ENCODE data around the gene ETV6.
A peak's percentile ranks its signal among the peaks of the same experiment; 100 is the strongest.

ETV6 gene

GRCh38 chr12:11722578-11723138 is 73.2 kb downstream of the ETV6 start:
- no peak for DNase-seq

- DNase-seq, result no peak
Measured at GRCh38 chr12:11723993-11724392, 74.5 kb downstream of the ETV6 start.

GRCh38 chr12:11724888-11725311 is 75.4 kb downstream of the ETV6 start:
- no peak for DNase-seq

- no peak for DNase-seq
Measured at GRCh38 chr12:11725686-11726085, 76.2 kb downstream of the ETV6 start.

GRCh38 chr12:11726659-11727058 is 77.2 kb downstream of the ETV6 start:
- no peak for DNase-seq

GRCh38 chr12:11727133-11727664 is 77.7 kb downstream of the ETV6 start:
- peak in 1 of 4 experiments; percentile 26 for DNase-seq

GRCh38 chr12:11728154-11728755 is 78.8 kb downstream of the ETV6 start:
- no peak for DNase-seq

GRCh38 chr12:11729008-11729407 is 79.5 kb downstream of the ETV6 start:
- no peak for DNase-seq

- DNase-seq, result no peak
Measured at GRCh38 chr12:11729439-11730150, 80.1 kb downstream of the ETV6 start.

- DNase-seq, result no peak
Measured at GRCh38 chr12:11730299-11731041, 81.0 kb downstream of the ETV6 start.

- no peak for DNase-seq
Measured at GRCh38 chr12:11731042-11731357, 81.5 kb downstream of the ETV6 start.

- DNase-seq, result no peak
Measured at GRCh38 chr12:11731455-11731854, 82.0 kb downstream of the ETV6 start.

- DNase-seq, result no peak
Measured at GRCh38 chr12:11732023-11732422, 82.5 kb downstream of the ETV6 start.

- no peak for DNase-seq
Measured at GRCh38 chr12:11732715-11733114, 83.2 kb downstream of the ETV6 start.

GRCh38 chr12:11734580-11735180 is 85.2 kb downstream of the ETV6 start:
- no peak for DNase-seq

- no peak for DNase-seq
Measured at GRCh38 chr12:11738450-11738849, 89.0 kb downstream of the ETV6 start.

GRCh38 chr12:11739980-11740577 is 90.6 kb downstream of the ETV6 start:
- no peak for DNase-seq

GRCh38 chr12:11741434-11742092 is 92.1 kb downstream of the ETV6 start:
- no peak for DNase-seq

- DNase-seq, result no peak
Measured at GRCh38 chr12:11743423-11744409, 94.2 kb downstream of the ETV6 start.

- DNase-seq, result no peak
Measured at GRCh38 chr12:11744410-11744801, 94.9 kb downstream of the ETV6 start.

GRCh38 chr12:11745113-11745512 is 95.6 kb downstream of the ETV6 start:
- no peak for DNase-seq
